RWPE1 (cell line): ENCODE data around the gene TBX18.

Source experiments
- CTCF ChIA-PET: fragments of 350-600 bp; sonication (Branson Sonifier 250); formaldehyde crosslinking; extraction: SDS; loops from one replicate; lab custom pipeline; 2021; lab: Yijun Ruan, JAX
- POLR2A ChIA-PET: fragments of 400-600 bp; formaldehyde crosslinking; extraction: SDS; loops from one replicate; lab custom pipeline; 2020; ENCODE audit warnings: antibody characterized with exemption; ENCODE audit not compliant: low non-redundant PET; lab: Yijun Ruan, JAX
- DNase-seq: peaks from one replicate; pipeline ENCODE4 v3.0.0; 2012; ENCODE audit warnings: low spot score
- H3K27ac ChIP-seq: fragments of 450-650 bp; 2 replicates; pipeline ENCODE4 v1.5.1; 2017
- TF ChIP-seq, protein P1 (sequence below): fragments of 450-650 bp; conservative IDR thresholded peaks from 2 replicates; pipeline ENCODE4 v1.5.1; 2017; ENCODE audit warnings: low read depth, mild to moderate bottlenecking

Gene TBX18

DNA sequence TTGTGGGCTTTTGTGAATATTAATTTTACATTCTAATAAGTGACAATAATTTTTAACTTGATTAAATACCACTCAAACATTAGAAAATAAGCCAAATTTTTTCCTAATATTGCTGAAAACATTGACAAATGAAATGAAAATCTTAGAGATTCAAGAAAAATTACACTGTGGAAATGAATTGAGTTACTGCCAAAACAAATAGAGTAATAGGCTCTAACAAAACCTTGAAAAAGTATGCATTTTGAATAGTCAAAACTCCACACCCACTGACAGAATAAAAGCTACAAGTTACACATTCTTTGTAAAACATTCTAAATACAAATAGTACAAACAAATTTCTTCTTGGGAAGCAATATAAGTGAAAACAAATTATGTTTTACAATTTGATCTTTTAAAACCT lies 5.9 kb downstream of the TBX18 start:
- POLR2A ChIA-PET = no interaction called here
- CTCF ChIA-PET = interaction anchor here (0.5 to 1.0 kb wide), 2 partner anchors 56 to 166 kb away, joined by 3 to 6 read pairs; no protein-coding TSS in a partner anchor

DNA sequence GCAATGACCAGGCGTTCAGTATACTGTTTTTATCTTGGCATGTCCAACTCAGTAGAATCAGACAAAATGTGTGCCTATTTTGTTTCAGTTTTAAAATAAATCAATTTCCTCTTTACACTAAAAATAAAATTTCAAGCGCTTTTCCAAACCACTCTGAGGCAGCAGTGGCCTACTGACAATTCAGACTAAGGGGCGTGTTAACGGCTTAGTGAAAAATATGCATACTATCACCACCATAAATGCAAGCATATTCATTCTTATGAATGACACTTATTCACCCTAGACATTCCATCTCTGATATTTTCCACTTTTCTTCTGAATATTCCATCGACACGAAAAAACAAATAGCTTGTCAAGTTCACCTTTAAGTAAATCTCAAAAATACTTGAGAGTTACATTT lies 7.5 kb downstream of the TBX18 start:
- ChIA-PET POLR2A (no interaction called here), CTCF (no interaction called here)

More for the DNA sequence above, 5.9 kb downstream of the TBX18 start:
- DNase-seq = no peak
- TF ChIP-seq, protein P1, sequence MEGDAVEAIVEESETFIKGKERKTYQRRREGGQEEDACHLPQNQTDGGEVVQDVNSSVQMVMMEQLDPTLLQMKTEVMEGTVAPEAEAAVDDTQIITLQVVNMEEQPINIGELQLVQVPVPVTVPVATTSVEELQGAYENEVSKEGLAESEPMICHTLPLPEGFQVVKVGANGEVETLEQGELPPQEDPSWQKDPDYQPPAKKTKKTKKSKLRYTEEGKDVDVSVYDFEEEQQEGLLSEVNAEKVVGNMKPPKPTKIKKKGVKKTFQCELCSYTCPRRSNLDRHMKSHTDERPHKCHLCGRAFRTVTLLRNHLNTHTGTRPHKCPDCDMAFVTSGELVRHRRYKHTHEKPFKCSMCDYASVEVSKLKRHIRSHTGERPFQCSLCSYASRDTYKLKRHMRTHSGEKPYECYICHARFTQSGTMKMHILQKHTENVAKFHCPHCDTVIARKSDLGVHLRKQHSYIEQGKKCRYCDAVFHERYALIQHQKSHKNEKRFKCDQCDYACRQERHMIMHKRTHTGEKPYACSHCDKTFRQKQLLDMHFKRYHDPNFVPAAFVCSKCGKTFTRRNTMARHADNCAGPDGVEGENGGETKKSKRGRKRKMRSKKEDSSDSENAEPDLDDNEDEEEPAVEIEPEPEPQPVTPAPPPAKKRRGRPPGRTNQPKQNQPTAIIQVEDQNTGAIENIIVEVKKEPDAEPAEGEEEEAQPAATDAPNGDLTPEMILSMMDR = no peak
- H3K27ac ChIP-seq = no peak overlapping the region

DNA sequence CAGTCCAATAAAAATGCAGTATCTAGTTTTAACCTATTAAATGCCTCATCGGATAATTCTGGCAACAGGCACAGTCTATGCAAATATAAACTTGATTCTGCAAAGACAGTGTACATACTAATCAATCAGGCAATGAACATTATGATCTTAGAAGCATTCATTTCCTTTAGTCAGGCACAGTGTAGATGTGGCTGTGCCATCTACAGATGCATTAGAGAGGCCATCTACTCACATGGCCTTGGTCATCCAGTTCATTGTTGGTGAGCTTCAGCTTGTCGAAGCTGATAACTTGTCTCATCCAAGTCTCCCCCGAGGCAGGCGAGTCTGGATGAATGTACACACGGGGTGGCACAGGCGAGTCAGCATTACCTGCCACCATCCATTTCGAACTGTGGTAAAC lies 7.9 kb downstream of the TBX18 start:
- no peak overlapping the region for H3K27ac ChIP-seq
- ChIA-PET POLR2A (no interaction called here), CTCF (no interaction called here)
- TF ChIP-seq, protein P1 = no peak
- DNase-seq = no peak

More for the DNA sequence above, 7.5 kb downstream of the TBX18 start:
- no peak for DNase-seq
- TF ChIP-seq, protein P1 = no peak
- H3K27ac ChIP-seq = no peak overlapping the region

DNA sequence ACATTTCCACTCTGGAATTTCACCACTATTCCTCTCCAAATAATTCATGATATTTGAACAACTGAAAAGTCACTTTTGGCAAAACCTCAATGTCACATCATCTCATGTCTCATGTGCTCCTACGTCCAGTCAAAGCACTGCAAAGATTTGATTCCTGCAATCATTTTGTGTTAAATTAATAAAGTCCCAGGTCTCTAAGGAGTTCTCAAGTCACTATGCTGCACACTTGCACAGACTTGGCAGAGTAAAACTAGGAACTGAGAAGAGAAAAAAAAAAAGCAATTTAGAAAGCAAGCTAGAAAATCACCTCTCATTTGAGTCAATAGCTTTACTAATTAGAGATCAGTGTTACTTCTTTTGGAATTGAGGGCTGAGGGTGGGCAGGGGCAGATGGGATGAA lies 11.2 kb downstream of the TBX18 start:
- POLR2A ChIA-PET = no interaction called here
- TF ChIP-seq, protein P1 = no peak
- H3K27ac ChIP-seq = no peak overlapping the region
- CTCF ChIA-PET = interaction anchor here (0.7 kb wide), 1 partner anchor 13 kb away, joined by 3 read pairs; no protein-coding TSS in a partner anchor
- DNase-seq = no peak

DNA sequence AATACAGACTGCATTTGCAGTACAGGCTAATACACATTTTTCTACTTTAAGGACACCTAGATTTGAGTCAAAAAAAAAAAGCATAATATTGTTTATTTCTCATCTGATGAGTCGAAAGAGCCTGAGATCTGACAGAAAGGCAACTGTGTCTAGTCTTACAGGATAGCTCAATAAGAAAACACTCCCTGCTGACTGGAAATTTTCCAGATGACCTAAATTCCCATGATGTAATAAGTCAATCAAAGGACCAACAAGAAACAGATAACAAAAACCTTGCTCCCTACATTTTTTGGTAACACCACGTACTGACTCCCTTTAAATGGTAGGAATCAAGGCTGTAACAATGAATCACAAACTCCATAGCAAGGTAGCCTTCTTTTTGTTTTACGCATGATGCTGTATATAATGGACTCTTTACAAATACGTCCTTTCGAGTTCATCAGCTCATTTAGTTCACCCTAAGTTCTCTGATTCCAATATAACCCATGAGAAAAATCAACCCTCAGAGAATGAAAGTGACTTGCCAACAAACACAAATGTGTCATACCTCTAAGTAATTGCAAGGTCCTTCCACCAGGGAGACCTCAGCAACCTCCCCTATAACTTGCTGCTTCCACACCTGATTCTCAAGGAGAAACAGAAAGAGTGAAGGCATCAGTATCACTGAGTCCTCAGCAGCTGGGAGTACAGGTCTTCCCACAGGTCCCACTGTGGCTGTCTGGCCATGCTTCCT lies 12.1 kb downstream of the TBX18 start:
- POLR2A ChIA-PET = no interaction called here
- CTCF ChIA-PET = no interaction called here
- no peak for DNase-seq
- TF ChIP-seq, protein P1 = no peak
- H3K27ac ChIP-seq = no peak overlapping the region

DNA sequence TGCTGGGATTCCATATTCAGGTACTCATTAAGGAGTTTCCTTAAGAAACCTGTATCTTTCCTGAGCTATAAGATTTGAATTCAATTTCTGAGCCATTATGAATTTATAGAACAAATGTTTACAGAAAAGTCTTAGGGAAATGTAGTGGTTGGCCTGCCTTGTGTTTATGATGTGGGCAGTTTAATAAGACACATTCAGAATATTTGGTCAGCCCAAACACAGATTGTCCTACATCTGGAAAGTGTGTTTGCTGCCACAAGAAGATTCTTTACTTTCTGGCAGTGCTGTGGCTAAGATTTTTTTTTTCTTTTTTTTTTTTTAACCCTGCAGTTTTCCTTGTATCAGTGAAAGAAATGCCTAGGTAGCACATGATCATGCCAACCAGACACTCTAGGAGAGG lies 15.2 kb downstream of the TBX18 start:
- no peak for DNase-seq
- CTCF ChIA-PET = interaction anchor here (0.7 kb wide), 1 partner anchor 42 kb away, joined by 3 read pairs; no protein-coding TSS in a partner anchor
- POLR2A ChIA-PET = no interaction called here
- no peak overlapping the region for H3K27ac ChIP-seq
- TF ChIP-seq, protein P1 = no peak
